Spleen (tissue), 7 donors: ENCODE results near the gene DLG2.

ENCODE experiments used
- CTCF ChIP-seq, 11 experiments: fragments of 200-600 bp in 7 of 11; fragments of 450-650 bp in 4 of 11; sonication (generic) in 4 of 11; IDR thresholded peaks in 8 of 11; conservative IDR thresholded peaks in 3 of 11; 1 replicate in 7 of 11; 2 replicates in 4 of 11; pipeline versions ENCODE4 v1.4.0 to v1.8.0; 2016 to 2021; ENCODE audit warnings: antibody characterized with exemption in 11 of 11, inconsistent platforms in 4 of 11, mild to moderate bottlenecking in 1 of 11
- POLR2A ChIP-seq, 3 donors: fragments of 450-650 bp; IDR thresholded peaks; one replicate each; pipeline ENCODE4 v1.5.1; 2017; ENCODE audit warnings: antibody characterized with exemption in 3 of 3, mild to moderate bottlenecking in 1 of 3
- donor health status: DM: no; HTN: no; CAD: no; lungs with moderate emphysema.
- donor health status: DM: no; HTN: no; CAD: no.
- donor health status: DM: no; HTN: no; CAD: no.

GRCh38 chr11:84358034-84358433 lies 1269.1 kb downstream of the DLG2 start:
- TF ChIP-seq CTCF (IDR thresholded peaks at IDR 0.05 in 8 of 11, conservative IDR thresholded peaks at IDR 0.05 in 3 of 11) (no peak), POLR2A (IDR thresholded peaks at IDR 0.05) (no peak)
